K562 (cell line): ENCODE results near the gene HSD3B7. TPM values are rescaled to one million over a fixed set of nuclear protein-coding genes. Genes with fewer than 3 reads are reported as not detected.

Experiments
- ATF1 ChIP-seq, 2 experiments: fragments of 450-650 bp in 1 of 2; IDR thresholded peaks; 2 replicates each; pipeline ENCODE4 v1.6.1; 2016; ENCODE audit warnings: missing compliant biosample characterization in 1 of 2, missing genetic modification characterization in 1 of 2
- CTBP1 ChIP-seq: fragments of 450-650 bp; IDR thresholded peaks from 2 replicates; pipeline ENCODE4 v1.6.1; 2016; ENCODE audit warnings: borderline replicate concordance
- CXXC5 ChIP-seq: fragments of 250-450 bp; sonication (Bioruptor Pico); IDR thresholded peaks from 2 replicates; pipeline ENCODE4 v1.8.0; 2022; ENCODE audit warnings: inconsistent platforms, mild to moderate bottlenecking, moderate library complexity
- HDAC2 ChIP-seq: fragments of 450-650 bp; IDR thresholded peaks from 2 replicates; pipeline ENCODE4 v1.6.1; 2016; ENCODE audit warnings: mild to moderate bottlenecking
- KDM4B ChIP-seq, 2 experiments: fragments of 450-650 bp in 1 of 2; sonication (generic) in 1 of 2; IDR thresholded peaks; 2 replicates each; pipeline ENCODE4 v1.6.1; 2016 to 2017; ENCODE audit warnings: borderline replicate concordance in 2 of 2, antibody characterized with exemption in 1 of 2, low read depth in 1 of 2, mild to moderate bottlenecking in 1 of 2
- KDM5B ChIP-seq: fragments of 200-600 bp; sonication (generic); IDR thresholded peaks from 2 replicates; pipeline ENCODE4 v1.6.1; 2012; ENCODE audit warnings: low read depth, mild to moderate bottlenecking, moderate library complexity, low read length, control low read depth, inconsistent platforms; ENCODE audit not compliant: insufficient replicate concordance
- LEF1 ChIP-seq: fragments of 450-650 bp; IDR thresholded peaks from 2 replicates; pipeline ENCODE4 v1.6.1; 2016; ENCODE audit warnings: mild to moderate bottlenecking
- NBN ChIP-seq: fragments of 450-650 bp; IDR thresholded peaks from 2 replicates; pipeline ENCODE4 v1.6.1; 2016; ENCODE audit warnings: low read depth, mild to moderate bottlenecking
- NRF1 ChIP-seq, 2 experiments: fragments of 450-650 bp; IDR thresholded peaks in 1 of 2; conservative IDR thresholded peaks in 1 of 2; 2 replicates each; pipeline ENCODE4 v1.6.1; 2014; ENCODE audit warnings: mild to moderate bottlenecking in 2 of 2
- PYGO2 ChIP-seq: fragments of 450-650 bp; IDR thresholded peaks from 2 replicates; pipeline ENCODE4 v1.6.1; 2016; ENCODE audit warnings: mild to moderate bottlenecking, missing genetic modification characterization, moderate library complexity, missing compliant biosample characterization
- SMAD1 ChIP-seq: fragments of 150-350 bp; IDR thresholded peaks from 2 replicates; pipeline ENCODE4 v1.6.1; 2014; ENCODE audit warnings: low read length, low read depth; ENCODE audit not compliant: partially characterized antibody
- SOX6 ChIP-seq: fragments of 450-650 bp; IDR thresholded peaks from 2 replicates; pipeline ENCODE4 v1.6.1; 2014; ENCODE audit warnings: mild to moderate bottlenecking
- SPI1 ChIP-seq: IDR thresholded peaks from 2 replicates; pipeline ENCODE4 v1.6.1; 2011; ENCODE audit warnings: low read depth, low read length, control low read depth, borderline replicate concordance
- TBP ChIP-seq: optimal IDR thresholded peaks from 2 replicates; pipeline ENCODE3; 2011; ENCODE audit warnings: low read depth, low read length, improper control_type of control experiment
- ZBTB7A ChIP-seq: IDR thresholded peaks from 2 replicates; pipeline ENCODE4 v1.6.1; 2011; ENCODE audit warnings: low read depth, mild to moderate bottlenecking, low read length, moderate library complexity, borderline replicate concordance; ENCODE audit not compliant: control insufficient read depth
- ZNF174 ChIP-seq: fragments of 250-450 bp; sonication (Bioruptor Pico); IDR thresholded peaks from 2 replicates; pipeline ENCODE4 v1.4.0; 2020; ENCODE audit warnings: mild to moderate bottlenecking
- ZNF274 ChIP-seq: IDR thresholded peaks from 2 replicates; pipeline ENCODE4 v1.6.1; 2011; ENCODE audit warnings: low read depth, mild to moderate bottlenecking, low read length, moderate library complexity, borderline replicate concordance
- polyA plus RNA-seq, 8 experiments: library from polyadenylated mRNA; depleted of rRNA in 4 of 8; stranded (reverse) in 5 of 8; unstranded in 3 of 8; fragments of >200 nt; fragmentation: Nextera tagmentation in 2 of 8; fragmentation: Illumina TruSeq in 1 of 8; extraction: Ambion mirVana in 2 of 8; extraction: Trizol in 1 of 8; gene quantifications; 2 replicates each; pipeline versions ENCODE4 v1.2.1 to v1.2.3, GENCODE V29; 2011 to 2014; ENCODE audit warnings: inconsistent platforms in 1 of 8, missing spikeins in 1 of 8
- total RNA-seq, 7 experiments: library from RNA; depleted of rRNA in 6 of 7; stranded (reverse); fragments of >200 nt in 6 of 7; fragmentation: Illumina TruSeq in 2 of 7; extraction: Trizol in 2 of 7; gene quantifications; 2 replicates each; pipeline versions ENCODE4 v1.2.1 to v1.2.3, GENCODE V29; 2011 to 2021; ENCODE audit warnings: low replicate concordance in 1 of 7
- TF ChIP-seq, protein P1 (sequence below): fragments of 450-650 bp; IDR thresholded peaks from 2 replicates; pipeline ENCODE4 v1.6.1; 2018; ENCODE audit warnings: mild to moderate bottlenecking, low read depth; ENCODE audit not compliant: partially characterized antibody
- TF ChIP-seq, protein P2 (sequence below): fragments of 250-450 bp; sonication (Bioruptor Pico); IDR thresholded peaks from 2 replicates; pipeline ENCODE4 v1.6.1; 2021; ENCODE audit warnings: mild to moderate bottlenecking
- TF ChIP-seq, protein P3 (sequence below): fragments of 250-450 bp; sonication (Bioruptor Pico); IDR thresholded peaks from 2 replicates; pipeline ENCODE4 v1.8.0; 2022; ENCODE audit warnings: moderate library complexity, mild to moderate bottlenecking, inconsistent platforms
- TF ChIP-seq, protein P4 (sequence below), 2 experiments: fragments of 250-450 bp in 1 of 2; fragments of 450-650 bp in 1 of 2; sonication (Bioruptor Pico) in 1 of 2; IDR thresholded peaks; 2 replicates each; pipeline versions ENCODE4 v1.6.1 to v1.8.0; 2016 to 2021; ENCODE audit warnings: mild to moderate bottlenecking in 2 of 2, moderate library complexity in 2 of 2, missing compliant biosample characterization in 1 of 2, missing genetic modification characterization in 1 of 2
- TF ChIP-seq, protein P5 (sequence below): sonication (generic); formaldehyde crosslinking; IDR thresholded peaks from 2 replicates; pipeline ENCODE4 v1.8.1; 2022; ENCODE audit warnings: missing genetic modification reagents

The HSD3B7 gene
- total and polyA plus RNA-seq, 9 of the 15 experiments (the other 6 are each of a cell fraction or from before 2014, with no cell fraction given) = 5.4 to 49.1 (median 23.0) TPM

DNA sequence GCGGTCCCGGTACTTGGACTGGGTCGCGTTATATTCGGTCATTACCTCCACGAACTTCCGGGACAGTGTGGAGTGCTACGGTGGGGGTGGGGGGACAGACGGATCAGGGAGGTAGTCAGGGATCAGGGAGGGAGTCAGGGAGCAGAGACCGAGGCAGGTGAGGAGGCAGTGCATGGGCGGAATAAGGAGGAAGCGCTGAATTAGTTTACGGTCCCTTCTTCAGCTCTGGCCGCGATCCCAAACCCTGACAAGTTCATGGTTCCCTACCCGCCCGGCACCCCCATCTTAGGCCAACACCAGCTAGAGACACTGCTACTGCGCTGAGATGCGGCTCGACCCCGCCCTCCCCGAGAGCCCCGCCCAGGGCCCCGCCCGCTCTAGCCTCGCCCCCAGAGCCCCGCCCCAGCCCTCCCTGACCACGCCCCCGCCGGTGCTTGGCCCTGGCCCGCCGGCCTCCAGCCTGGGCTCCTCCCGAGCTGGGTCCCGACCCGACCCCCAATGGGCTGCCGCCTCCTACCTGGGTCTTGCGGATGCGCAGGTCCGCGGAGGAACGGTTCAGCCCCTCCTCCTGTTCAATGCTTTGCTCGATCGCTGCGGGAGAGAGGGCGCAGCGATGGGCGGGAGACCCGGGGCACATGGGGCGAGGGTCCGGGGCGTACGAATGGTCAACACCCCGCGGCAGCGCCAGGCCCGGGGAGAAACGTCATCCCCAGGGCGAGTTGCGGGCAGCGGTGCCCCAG lies 12.1 kb downstream of the HSD3B7 start (continued):
- TF ChIP-seq, protein P1, sequence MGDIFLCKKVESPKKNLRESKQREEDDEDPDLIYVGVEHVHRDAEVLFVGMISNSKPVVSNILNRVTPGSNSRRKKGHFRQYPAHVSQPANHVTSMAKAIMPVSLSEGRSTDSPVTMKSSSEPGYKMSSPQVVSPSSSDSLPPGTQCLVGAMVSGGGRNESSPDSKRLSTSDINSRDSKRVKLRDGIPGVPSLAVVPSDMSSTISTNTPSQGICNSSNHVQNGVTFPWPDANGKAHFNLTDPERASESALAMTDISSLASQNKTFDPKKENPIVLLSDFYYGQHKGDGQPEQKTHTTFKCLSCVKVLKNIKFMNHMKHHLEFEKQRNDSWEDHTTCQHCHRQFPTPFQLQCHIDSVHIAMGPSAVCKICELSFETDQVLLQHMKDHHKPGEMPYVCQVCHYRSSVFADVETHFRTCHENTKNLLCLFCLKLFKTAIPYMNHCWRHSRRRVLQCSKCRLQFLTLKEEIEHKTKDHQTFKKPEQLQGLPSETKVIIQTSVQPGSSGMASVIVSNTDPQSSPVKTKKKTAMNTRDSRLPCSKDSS = no peak
- TF ChIP-seq SPI1 (no peak), NBN (peak; percentile 40; the same call in 1 of the 2 replicates), HDAC2 (0 out of 2 replicates have a peak, but pooled peaks have one; percentile 14), NRF1 (conservative IDR thresholded peaks at IDR 0.05 in 1 of 2, IDR thresholded peaks at IDR 0.05 in 1 of 2) (peak; percentile 52 to 54), CTBP1 (peak; percentile 18; the same call in 1 of the 2 replicates), PYGO2 (tag) (no peak), ZBTB7A (peak; percentile 63; the same call in 1 of the 2 replicates), CXXC5 (CRISPR knock-in tag) (peak; percentile 22; the same call in 1 of the 2 replicates), ATF1 (CRISPR knock-in tag; IDR thresholded peaks at IDR 0.05) (no peak), ATF1 (tag; IDR thresholded peaks at IDR 0.05) (no peak), KDM4B (IDR thresholded peaks at IDR 0.05; ENCODE audit: borderline replicate concordance in 2 of 2, low read depth in 1 of 2) (0 out of 4 replicates have a peak, but pooled peaks of 1 of the 2 experiments have one; percentile 36), SMAD1 (peak; percentile 67), ZNF174 (no peak), TBP (peak; percentile 68), SOX6 (no peak), ZNF274 (no peak), KDM5B (peak; percentile 67), LEF1 (peak; percentile 22; the same call in 1 of the 2 replicates)
- TF ChIP-seq, protein P2, sequence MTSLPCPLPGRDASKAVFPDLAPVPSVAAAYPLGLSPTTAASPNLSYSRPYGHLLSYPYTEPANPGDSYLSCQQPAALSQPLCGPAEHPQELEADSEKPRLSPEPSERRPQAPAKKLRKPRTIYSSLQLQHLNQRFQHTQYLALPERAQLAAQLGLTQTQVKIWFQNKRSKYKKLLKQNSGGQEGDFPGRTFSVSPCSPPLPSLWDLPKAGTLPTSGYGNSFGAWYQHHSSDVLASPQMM (CRISPR knock-in tag) = no peak
- TF ChIP-seq, protein P3, sequence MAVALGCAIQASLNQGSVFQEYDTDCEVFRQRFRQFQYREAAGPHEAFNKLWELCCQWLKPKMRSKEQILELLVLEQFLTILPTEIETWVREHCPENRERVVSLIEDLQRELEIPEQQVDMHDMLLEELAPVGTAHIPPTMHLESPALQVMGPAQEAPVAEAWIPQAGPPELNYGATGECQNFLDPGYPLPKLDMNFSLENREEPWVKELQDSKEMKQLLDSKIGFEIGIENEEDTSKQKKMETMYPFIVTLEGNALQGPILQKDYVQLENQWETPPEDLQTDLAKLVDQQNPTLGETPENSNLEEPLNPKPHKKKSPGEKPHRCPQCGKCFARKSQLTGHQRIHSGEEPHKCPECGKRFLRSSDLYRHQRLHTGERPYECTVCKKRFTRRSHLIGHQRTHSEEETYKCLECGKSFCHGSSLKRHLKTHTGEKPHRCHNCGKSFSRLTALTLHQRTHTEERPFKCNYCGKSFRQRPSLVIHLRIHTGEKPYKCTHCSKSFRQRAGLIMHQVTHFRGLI = no peak
- TF ChIP-seq, protein P4, sequence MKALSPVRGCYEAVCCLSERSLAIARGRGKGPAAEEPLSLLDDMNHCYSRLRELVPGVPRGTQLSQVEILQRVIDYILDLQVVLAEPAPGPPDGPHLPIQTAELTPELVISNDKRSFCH (CRISPR knock-in tag; IDR thresholded peaks at IDR 0.05) = no peak
- TF ChIP-seq, protein P4 (tag; IDR thresholded peaks at IDR 0.05) = no peak
- TF ChIP-seq, protein P5, sequence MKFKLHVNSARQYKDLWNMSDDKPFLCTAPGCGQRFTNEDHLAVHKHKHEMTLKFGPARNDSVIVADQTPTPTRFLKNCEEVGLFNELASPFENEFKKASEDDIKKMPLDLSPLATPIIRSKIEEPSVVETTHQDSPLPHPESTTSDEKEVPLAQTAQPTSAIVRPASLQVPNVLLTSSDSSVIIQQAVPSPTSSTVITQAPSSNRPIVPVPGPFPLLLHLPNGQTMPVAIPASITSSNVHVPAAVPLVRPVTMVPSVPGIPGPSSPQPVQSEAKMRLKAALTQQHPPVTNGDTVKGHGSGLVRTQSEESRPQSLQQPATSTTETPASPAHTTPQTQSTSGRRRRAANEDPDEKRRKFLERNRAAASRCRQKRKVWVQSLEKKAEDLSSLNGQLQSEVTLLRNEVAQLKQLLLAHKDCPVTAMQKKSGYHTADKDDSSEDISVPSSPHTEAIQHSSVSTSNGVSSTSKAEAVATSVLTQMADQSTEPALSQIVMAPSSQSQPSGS (CRISPR knock-in tag) = no peak
